Cardiac septum (tissue), 1 donor: Measurements from ENCODE around the gene RPLP2. TPM values are rescaled to one million over a fixed set of nuclear protein-coding genes. Genes with fewer than 3 reads are reported as not detected.

Experiments
- DNase-seq: peaks from one replicate; pipeline ENCODE4 v3.0.0-alpha.2; 2020; ENCODE audit warnings: low spot score
- intact Hi-C: fragments of 100-400 bp; cut with DNase I; formaldehyde crosslinking; loops from one replicate; pipeline ENCODE4 v1.14.0; 2022
- total RNA-seq: library from RNA; stranded (reverse); fragmentation: NEBNext Ultra II Directional; extraction: Animal tissue kit (Norgen Biotek cat#: 25700); gene quantifications from one replicate; pipeline ENCODE4 v1.2.1, GENCODE V29; 2021
- donor health status: DM: no; HTN: no; CAD: no.

Gene RPLP2
- total RNA-seq, 1 donor from 2014 or later: 781 TPM

- intact Hi-C loops: no loop called here
- no peak for DNase-seq
Measured at GRCh38 chr11:858053-858761, 48.4 kb downstream of the RPLP2 start.

- DNase-seq: no peak
- intact Hi-C loops: no loop called here
Measured at GRCh38 chr11:858762-859339, 49.1 kb downstream of the RPLP2 start.

- intact Hi-C loops: no loop called here
- DNase-seq: no peak
Measured at GRCh38 chr11:859394-860131, 49.8 kb downstream of the RPLP2 start.

GRCh38 chr11:860234-861104 lies 50.7 kb downstream of the RPLP2 start:
- intact Hi-C loops: no loop called here

GRCh38 chr11:861105-861479 lies 51.3 kb downstream of the RPLP2 start:
- intact Hi-C loops: no loop called here

More at GRCh38 chr11:860234-861104, 50.7 kb downstream of the RPLP2 start:
- no peak for DNase-seq

GRCh38 chr11:862081-862661 lies 52.4 kb downstream of the RPLP2 start:
- intact Hi-C loops: no loop called here
- no peak for DNase-seq

More at GRCh38 chr11:861105-861479, 51.3 kb downstream of the RPLP2 start:
- DNase-seq: no peak

Other genes starting within 250 kb of the RPLP2 start
- 0.40 TPM for gene LMNTD2, start 249.2 kb upstream of the RPLP2 start, total RNA-seq
- gene RASSF7, start 249.0 kb upstream of the RPLP2 start, total RNA-seq: 2.6 TPM
- gene PHRF1, start 233.5 kb upstream of the RPLP2 start, total RNA-seq: 20.9 TPM
- 9.7 TPM for gene IRF7, start 194.0 kb upstream of the RPLP2 start, total RNA-seq
- gene CDHR5, start 185.0 kb upstream of the RPLP2 start, total RNA-seq: not detected
- not detected for gene SCT, start 182.8 kb upstream of the RPLP2 start, total RNA-seq
- gene DRD4, start 172.7 kb upstream of the RPLP2 start, total RNA-seq: 0.81 TPM
- 21.3 TPM for gene DEAF1, start 114.7 kb upstream of the RPLP2 start, total RNA-seq
- gene TMEM80, start 114.2 kb upstream of the RPLP2 start, total RNA-seq: 15.5 TPM
- gene EPS8L2, start 103.7 kb upstream of the RPLP2 start, total RNA-seq: 2.3 TPM
- gene TALDO1, start 62.5 kb upstream of the RPLP2 start, total RNA-seq: 92.4 TPM
- 38.7 TPM for gene GATD1, start 32.5 kb upstream of the RPLP2 start, total RNA-seq
- 0.65 TPM for gene CEND1, start 19.9 kb upstream of the RPLP2 start, total RNA-seq
- gene SLC25A22, start 11.7 kb upstream of the RPLP2 start, total RNA-seq: 4.7 TPM
- 12.1 TPM for gene PIDD1, start 4.7 kb upstream of the RPLP2 start, total RNA-seq
- 209 TPM for gene PNPLA2, start 8.9 kb downstream of the RPLP2 start, total RNA-seq
- 12.2 TPM for gene CRACR2B, start 18.0 kb downstream of the RPLP2 start, total RNA-seq
- 625 TPM for gene CD151, start 23.0 kb downstream of the RPLP2 start, total RNA-seq
- 202 TPM for gene POLR2L, start 32.6 kb downstream of the RPLP2 start, total RNA-seq
- 27.9 TPM for gene TSPAN4, start 32.9 kb downstream of the RPLP2 start, total RNA-seq
- gene CHID1, start 100.8 kb downstream of the RPLP2 start, total RNA-seq: 63.7 TPM
- gene AP2A2, start 115.9 kb downstream of the RPLP2 start, total RNA-seq: 40.3 TPM
- not detected for gene MUC6, start 226.8 kb downstream of the RPLP2 start, total RNA-seq